Left ventricle myocardium superior (tissue), 1 donor: ENCODE data around the gene BNIP3. TPM values are rescaled to one million over a fixed set of nuclear protein-coding genes. Genes with fewer than 3 reads are reported as not detected.
"Not testable (repeated sequence)": the region's sequence is repeated elsewhere in the genome, so short reads cannot be mapped to it uniquely, and the experiment has no call there.

Source experiments
- ATAC-seq: fragments of 200-7000 bp; cut with Tn5 transposase; one replicate; pipeline ENCODE4 v1.9.1; 2020; ENCODE audit warnings: mild to moderate bottlenecking, moderate library complexity
- DNase-seq: peaks from one replicate; pipeline ENCODE4 v3.0.0-alpha.2; 2020
- intact Hi-C: fragments of 100-400 bp; cut with micrococcal nuclease; formaldehyde crosslinking; loops from one replicate; pipeline ENCODE4 v1.11.0; 2022
- total RNA-seq: library from RNA; stranded (reverse); fragmentation: NEBNext Ultra II Directional; extraction: Animal tissue kit (Norgen Biotek cat#: 25700); gene quantifications from one replicate; pipeline ENCODE4 v1.2.1, GENCODE V29; 2021
- donor health status: DM: no; HTN: yes; CAD: no; lungs with severe emphysema.

The BNIP3 gene
- total RNA-seq, 1 donor from 2014 or later, result 142 TPM

DNA sequence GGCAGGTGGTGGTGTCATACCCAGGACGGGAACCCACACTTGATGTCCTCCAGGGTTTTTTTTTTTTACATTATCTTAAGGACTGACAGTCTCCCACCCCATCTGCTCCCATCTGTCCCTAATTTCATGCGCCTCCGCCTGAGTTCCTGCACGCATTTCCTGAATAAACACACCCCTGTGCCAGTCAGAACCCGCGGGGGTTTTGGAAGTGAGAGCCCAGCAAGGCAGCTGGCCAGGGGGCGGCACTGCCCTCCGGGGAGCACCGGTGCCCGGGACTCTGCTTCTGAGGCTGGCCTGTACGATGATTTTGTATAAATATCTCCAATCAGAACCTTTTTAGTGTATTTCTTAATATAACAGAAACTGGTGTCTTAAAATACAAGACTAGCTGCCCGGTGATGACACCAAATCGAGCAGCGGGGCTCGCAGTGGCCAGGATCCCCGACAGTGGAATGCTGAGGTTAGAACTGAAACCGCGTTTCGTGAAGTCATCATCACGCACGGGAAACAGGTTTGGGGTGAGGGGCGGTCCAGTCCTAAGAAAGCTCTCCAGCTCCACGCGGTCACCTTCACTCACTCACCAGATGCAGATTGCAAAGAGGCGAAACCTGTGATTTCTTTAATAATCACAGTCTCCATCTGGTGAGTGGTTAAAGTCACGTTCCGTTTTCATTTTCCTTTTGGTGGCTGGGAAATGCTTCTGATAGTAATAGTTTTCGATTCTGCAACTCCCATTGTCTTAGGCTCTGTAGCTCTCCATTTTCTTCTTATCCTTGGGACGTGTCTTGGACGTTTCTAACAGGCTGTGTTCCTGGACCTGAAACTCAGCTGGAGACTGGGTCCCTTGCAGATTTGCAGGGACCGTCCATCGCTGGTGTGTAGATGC, 19.7 kb downstream of the BNIP3 start:
- ATAC-seq (no peak), DNase-seq (no peak)
- intact Hi-C loops, result no loop called here

DNA sequence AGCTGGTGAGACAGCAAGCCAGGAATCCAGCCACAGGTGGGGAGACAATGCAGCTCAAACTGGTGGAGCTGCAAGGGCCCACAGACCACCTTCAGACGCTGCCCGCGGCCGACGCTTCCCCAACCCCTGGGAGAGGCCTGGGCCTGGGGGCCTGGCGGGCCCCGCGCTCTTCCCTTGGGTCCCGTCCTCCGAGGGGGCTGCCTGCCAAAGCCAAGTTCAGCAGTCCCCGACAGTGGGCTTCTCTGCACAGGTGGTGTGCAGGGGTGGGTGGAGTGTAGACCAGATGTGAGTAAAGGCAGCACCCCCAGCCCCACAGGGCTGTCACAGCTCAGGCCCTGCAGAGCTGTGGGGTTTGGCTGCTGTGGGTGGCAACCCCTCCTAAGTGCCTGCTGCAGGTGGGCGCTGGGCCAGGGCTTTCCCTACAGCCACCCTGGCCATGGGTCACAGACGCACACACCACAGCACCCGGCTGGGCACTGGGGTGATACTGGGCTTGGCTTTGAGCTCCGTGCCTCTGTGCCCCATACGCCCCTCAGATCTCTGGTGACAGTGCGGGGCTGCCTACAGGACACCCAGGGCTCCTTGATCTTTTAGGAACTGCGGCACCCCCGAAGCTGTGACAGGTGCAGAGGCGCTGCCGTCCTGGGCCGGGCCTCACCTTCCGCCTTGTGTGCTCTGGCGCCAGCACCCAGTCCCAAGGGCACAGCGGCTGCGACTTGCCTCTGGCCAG, 20.5 kb downstream of the BNIP3 start:
- intact Hi-C loops, result no loop called here
- peak; percentile 13 for ATAC-seq
- DNase-seq, result no peak

DNA sequence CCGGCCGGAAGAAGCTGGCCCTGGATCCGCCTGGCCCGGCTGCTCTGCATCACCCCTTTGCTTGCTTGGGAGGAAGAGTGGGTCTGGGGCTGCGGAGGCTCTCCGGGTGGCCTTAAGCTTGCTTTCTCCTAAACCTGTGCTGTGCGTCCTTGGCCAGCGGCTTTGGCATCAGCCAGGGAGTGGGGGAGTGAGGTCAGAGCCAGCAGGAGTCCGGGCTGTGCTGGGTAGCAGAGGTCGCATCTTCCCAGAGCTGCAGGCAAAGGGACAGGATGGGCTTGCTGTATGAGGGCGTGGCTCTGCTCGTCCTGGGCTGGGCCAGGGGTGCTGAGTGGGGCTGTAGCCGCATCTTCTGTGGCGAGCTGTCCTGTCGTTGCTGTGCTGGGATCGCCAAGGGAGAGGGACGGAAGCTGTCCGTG, 21.1 kb downstream of the BNIP3 start:
- intact Hi-C loops, result no loop called here
- no peak for DNase-seq
- ATAC-seq, result peak; percentile 7

DNA sequence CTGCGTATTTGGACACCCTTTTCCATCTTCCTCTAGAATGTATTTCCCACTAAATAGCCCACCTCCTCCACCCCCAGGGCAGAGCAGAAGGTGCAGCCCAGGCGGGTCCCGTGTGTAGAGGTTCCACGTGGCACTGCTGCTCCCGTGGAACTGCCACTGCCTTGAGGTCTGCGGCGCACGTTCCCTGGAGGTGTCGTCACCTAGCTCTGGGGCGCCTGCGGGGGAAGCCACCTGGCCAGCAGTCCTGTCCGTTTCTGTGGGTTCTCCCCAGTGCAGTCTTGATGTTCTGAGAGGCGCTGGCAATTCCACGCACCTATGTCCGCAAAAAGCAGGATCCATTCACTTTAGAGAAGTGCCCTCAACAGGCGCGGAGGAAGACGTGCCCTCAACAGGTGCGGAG, 21.9 kb downstream of the BNIP3 start:
- intact Hi-C loops, result no loop called here
- no peak for DNase-seq
- ATAC-seq, result no peak

DNA sequence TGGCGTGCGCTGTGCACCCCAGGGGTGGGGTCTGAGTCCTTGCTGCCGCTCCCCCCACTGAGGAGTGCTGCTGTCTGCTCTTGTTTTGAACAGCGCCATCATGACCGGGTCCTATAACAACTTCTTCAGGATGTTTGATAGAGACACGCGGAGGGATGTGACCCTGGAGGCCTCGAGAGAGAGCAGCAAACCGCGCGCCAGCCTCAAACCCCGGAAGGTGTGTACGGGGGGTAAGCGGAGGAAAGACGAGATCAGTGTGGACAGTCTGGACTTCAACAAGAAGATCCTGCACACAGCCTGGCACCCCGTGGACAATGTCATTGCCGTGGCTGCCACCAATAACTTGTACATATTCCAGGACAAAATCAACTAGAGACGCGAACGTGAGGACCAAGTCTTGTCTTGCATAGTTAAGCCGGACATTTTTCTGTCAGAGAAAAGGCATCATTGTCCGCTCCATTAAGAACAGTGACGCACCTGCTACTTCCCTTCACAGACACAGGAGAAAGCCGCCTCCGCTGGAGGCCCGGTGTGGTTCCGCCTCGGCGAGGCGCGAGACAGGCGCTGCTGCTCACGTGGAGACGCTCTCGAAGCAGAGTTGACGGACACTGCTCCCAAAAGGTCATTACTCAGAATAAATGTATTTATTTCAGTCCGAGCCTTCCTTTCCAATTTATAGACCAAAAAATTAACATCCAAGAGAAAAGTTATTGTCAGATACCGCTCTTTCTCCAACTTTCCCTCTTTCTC, 26.0 kb downstream of the BNIP3 start:
- ATAC-seq (no peak), DNase-seq (no peak)
- intact Hi-C loops, result no loop called here

DNA sequence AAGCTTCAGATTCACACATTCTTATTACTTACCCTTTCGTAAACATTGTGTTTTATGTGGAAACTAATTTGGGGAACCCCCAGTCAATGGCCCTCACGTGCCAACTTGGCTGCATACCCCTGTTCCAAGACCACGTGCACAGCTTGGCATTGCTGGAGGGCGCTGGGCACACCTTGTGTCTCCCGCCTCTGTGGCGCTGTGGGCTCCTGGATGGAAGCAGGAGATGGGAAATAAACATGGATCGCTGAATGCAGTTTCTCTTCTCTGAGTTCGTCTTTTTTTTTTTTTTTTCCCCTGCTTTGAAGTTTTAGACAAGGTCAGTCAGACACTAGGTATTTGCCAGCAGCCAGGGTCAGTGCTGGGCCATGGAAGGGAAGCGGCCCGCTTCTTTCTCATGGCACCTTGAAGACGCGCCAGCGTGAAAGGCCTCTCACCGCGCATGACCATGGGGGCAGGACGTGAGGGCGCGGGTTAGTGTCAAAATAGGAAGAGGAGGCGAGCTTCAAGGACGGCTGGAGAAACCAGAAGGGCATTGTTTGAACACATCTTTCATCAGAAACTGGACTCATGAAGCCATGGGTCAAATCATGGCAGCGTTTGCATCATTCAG, 27.3 kb downstream of the BNIP3 start:
- intact Hi-C loops, result no loop called here
- DNase-seq, result no peak
- no peak for ATAC-seq

DNA sequence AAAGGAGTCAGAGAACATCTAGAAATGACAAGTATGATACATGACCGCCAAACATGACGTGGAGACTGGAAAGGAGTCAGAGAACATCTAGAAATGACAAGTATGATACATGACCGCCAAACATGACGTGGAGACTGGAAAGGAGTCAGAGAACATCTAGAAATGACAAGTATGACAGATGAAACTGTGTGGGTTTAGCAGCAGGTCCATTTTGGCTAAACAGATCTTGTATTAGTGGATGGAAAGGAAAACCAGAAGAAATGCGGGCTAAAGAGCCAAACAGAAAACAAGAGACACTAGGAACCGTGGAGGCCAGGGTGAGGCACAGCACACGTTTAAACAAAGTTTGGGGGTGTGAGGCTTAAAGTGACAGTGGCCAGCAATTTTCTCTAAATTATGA, 31.8 kb downstream of the BNIP3 start:
- intact Hi-C loops, ATAC-seq, DNase-seq: not testable (repeated sequence)

DNA sequence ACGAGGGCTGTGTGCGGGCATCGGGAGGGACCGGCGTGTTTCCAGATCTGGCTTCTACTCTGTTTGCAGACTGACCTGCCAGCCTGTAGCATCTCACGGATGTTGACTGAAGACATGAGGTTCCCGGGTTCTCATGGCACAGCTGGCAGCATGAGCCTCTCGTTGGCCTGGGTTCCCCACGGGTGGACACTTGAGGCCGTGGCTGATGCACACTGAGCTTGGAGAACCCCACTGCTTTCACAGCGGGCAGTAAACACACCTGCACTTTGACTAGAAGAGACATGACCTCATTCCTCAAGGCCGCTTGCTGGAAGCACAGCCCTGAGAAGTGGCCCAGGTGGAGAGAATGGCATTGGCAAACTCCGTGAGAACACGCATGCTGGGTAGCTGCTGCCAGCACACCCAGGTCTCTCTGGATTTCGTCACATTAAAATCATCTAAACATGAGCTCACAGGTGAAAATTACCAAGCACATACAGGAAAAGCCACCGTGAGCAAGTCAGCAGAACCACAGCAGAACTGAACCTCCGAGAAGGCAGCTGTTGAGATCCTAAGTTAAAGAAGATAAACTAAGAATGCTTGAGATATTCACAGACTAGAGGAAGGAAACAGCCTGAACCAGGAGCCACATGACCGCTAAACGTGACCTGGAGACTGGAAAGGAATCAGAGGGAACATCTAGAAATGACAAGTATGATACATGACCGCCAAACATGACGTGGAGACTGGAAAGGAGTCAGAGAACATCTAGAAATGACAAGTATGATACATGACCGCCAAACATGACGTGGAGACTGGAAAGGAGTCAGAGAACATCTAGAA, 32.5 kb downstream of the BNIP3 start:
- ATAC-seq (no peak), DNase-seq (no peak)

DNA sequence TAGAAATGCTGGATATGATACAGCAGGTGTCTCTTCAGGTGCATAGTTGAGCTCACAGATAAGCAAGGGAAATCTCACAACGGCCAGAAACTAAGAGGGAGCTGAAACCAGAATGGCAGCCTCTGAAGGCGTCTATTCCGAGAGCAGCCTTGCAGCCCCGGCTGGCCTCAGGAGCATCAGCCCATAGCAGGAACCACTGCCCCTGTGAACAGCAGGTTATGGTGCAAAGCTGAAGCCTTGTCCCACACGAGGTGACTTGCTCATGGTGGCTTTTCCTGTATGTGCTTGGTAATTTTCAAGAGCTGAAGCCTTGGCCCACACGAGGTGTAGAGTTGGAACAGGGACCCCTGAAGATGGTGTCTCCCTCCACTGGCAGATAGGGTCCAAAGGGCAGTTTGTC, 33.2 kb downstream of the BNIP3 start:
- DNase-seq (no peak), ATAC-seq (no peak)
- intact Hi-C loops, result no loop called here

More for the DNA sequence above, 32.5 kb downstream of the BNIP3 start:
- intact Hi-C loops, result no loop called here

DNA sequence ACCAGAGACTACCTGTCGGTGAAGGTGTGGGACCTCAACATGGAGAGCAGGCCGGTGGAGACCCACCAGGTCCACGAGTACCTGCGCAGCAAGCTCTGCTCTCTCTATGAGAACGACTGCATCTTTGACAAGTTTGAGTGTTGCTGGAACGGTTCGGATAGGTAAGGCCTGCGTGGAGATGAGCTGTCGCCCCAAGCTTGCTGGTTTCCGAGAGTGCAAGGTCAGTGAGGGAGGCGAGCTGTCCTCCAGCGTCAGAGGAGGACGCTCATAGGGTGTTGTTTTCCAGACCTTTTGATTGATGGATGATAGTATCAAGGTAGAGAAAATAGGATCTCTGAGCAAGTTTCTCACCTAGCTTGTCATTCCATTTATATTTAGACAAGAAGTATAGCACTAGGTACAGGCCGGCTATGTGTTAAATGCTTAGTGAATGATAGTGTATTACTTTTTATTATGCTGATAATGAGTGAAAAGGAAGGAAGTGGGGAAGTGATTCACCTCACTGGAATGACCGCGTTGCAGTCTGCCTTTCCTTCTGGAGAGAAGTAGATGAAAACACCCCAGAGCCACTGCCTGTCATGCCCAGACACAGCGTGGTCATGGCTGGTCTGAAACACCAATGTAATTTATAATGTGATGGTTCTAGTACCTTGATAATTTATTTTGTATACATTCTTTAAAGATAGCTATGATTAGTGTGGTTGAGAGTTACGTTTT, 33.9 kb downstream of the BNIP3 start:
- DNase-seq (no peak), ATAC-seq (no peak)
- intact Hi-C loops, result no loop called here

DNA sequence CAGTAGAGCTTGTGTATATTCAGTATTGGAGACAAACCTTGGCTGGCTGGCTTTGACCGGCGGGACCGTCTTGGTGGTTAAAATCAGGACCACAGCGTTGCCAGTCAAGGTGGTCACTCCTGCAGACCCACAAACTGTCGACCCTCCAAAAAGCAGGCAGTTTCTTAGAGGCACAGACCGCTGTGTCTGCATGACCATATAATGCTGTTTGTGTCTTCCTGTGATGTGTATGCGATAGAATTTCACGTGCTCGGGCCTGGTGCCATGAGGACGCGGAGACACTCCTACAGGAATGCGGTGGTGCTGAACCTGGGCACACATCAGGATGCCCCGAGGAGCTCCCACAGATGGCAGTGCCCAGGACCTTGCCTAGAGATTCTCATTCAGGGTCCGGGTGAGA, 34.8 kb downstream of the BNIP3 start:
- DNase-seq (no peak), ATAC-seq (no peak)
- intact Hi-C loops, result no loop called here

DNA sequence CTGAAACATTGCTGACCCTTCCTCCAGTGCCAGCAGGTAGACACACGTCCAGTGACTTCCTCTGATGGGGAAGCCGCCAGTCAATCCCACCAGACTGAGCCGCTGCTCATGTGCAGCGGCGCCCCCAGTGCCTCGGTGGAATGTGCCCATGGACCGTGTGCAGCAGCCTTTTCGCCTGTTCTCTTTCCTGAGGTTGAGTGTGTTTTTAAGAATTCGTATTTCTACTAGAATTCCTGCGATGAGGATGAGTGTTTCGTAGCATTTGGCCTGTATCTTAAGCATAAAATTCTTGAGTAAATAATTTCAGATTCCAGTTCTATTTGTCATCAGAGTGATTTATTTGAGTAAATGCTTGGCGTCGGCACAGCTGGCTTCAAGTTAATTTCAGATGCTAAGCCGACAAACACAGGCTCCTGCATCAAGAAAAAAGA, 35.4 kb downstream of the BNIP3 start:
- intact Hi-C loops, result no loop called here
- DNase-seq (no peak), ATAC-seq (no peak)

DNA sequence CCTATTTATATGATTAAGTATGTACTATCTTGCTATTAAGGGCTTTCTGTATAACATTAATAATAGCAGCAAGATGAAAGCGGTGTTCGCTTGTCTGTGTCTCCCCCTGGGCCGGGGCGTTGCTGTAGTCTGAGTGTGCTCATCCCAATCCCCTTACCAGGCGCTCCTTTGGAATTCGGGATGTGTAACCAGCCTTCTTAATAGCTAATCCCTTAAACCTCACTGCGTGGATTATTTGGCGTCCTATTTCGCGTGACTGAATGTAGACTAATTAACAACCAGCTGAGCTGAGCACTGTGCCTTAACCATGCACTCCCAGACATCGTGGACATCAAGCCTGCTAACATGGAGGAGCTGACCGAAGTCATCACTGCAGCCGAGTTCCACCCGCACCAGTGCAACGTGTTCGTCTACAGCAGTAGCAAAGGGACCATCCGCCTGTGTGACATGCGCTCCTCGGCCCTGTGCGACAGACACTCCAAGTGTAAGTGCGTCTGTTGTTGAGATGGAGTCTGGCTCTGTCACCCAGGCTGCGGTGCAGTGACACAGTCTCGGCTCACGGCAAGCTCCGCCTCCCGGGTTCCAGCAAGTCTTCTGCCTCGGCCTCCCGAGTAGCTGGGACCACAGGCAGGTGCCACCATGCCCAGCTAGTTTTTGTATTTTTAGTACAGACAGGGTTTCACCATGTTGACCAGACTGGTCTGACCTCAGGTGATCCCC, 36.6 kb downstream of the BNIP3 start:
- DNase-seq (no peak), ATAC-seq (no peak)
- intact Hi-C loops, result no loop called here

DNA sequence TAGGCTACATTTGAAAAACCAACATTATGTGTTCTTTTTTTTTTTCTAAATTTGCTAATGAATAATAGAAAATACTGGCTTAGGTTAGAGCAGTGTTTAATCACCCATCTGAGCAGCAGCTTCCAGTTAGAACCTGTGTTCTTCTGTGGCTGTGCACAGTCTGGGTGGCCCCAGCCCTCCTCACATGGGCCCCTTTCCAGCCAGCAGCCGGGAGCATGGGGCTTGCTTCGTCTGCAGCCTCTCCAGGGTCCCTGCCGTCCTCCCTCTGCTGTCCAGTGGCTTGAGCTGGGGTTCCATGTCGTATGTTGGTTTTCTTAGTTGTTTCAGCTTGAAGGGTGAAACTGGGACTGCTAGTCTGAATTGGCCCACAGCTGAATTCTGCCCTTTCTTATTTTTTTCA, 37.3 kb downstream of the BNIP3 start:
- ATAC-seq (peak; percentile 12), DNase-seq (no peak)
- intact Hi-C loops, result no loop called here

DNA sequence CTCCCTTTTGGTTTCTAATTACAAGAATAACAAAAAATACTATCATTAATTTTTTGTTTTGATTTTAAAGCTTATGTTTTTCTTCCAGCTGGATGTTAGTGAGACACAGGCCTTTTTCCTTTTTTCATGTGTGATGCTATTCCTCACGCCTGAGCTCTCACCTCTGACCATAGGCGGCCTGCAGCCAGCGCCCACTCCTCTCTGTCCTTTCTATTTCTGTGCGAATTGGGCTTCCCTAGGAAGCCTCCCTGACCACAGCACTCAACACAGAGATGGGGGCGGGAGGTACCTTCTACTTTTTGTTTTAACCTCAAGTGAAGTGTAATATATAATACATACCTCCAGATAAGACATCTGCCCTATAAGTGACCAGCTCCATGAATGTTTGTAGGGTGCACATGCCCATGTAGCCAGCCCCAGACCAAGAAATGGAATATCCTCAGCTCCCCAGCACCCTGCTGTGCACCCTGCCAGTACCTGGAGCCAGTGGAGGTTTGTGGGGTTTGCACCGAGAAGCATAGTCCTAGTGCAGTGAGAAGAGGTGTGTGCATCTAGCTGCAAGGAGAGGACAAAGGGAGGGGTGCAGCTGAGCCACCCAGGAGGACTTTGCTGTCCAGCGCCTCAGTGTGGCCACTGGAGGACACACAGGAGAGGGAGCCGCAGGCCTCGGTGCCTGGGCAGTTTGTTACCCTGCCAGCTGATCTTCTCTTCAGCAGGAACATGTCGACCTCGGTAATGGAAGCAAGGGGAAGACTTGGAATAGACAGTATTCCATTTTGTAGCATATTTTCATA, 38.5 kb downstream of the BNIP3 start:
- peak; percentile 81 for ATAC-seq
- DNase-seq, result peak; percentile 60
- intact Hi-C loops, result no loop called here

DNA sequence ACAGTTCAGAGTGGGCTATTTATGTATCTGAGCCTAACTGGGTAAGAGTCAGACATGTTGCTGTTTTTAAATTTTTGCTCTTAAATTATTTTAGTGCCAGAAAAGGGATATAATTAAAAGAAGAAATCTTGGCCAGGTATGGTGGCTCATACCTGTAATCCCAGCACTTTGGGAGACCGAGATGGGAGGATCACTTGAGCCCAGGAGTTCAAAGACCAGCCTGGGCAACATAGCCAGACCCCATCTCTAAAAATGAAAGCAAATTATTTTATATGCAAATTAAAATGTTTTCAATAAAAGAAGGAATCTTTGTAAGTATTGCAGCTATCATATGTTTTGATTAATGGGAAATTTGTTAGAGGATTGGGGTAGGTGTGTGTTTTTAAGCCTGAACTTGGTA, 39.3 kb downstream of the BNIP3 start:
- ATAC-seq (no peak), DNase-seq (no peak)
- intact Hi-C loops, result no loop called here

DNA sequence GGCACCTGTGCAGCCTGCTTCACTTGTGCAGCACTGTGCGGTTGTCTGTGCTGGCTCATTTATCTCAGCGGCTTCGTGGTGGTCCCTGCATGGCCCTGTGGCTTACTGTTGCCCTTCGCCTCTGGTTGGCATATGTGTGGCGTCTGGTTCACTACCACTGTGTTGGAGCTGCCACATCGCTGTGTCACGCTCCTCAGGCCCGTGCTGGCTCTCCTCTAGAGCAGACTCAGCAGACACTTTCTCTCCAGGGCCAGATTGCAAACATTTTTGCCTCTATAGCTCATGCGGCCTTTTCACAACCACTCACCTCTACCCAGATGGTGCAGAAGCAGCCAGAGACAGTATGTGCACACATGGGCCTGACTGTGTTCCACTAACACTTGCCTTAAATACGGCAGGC, 43.0 kb downstream of the BNIP3 start:
- ATAC-seq, result no peak
- no peak for DNase-seq
- intact Hi-C loops, result no loop called here
